Erythroblast (primary cell): Measurements from ENCODE around the gene ZC3H7B.

Experiments used
- GATA1 ChIP-seq: IDR thresholded peaks from 2 replicates; pipeline ENCODE4 v1.6.1; 2011; ENCODE audit warnings: low read depth, mild to moderate bottlenecking, control low read depth, low read length, moderate library complexity
- POLR2A ChIP-seq: IDR thresholded peaks from 2 replicates; pipeline ENCODE4 v1.6.1; 2011; ENCODE audit warnings: mild to moderate bottlenecking, low read length

DNA sequence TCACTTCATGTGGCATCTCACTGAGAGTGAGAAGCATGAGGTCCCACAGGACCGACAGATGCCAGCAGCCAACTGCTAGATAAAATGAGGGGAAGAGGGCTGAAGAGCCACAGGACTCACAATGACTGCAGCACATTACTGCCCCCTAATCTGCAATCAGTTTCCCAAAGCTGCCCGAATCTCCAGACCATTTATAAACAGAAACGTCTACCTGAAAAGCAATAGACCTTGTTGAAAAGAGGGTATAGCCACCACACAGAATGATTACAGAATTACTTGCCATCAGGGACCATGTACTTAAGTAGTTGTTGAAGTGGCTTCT is 68.1 kb downstream of the ZC3H7B start:
- TF ChIP-seq POLR2A (no peak), GATA1 (no peak)
